IPS-18c (cell line): ENCODE results near the gene TRIM7.
A peak's percentile ranks its signal among the peaks of the same experiment; 100 is the strongest.

Experiments used
- H3K4me3 ChIP-seq: 2 replicates; pipeline ENCODE4 v1.7.0; 2013; ENCODE audit warnings: low read depth, mild to moderate bottlenecking, low read length, moderate library complexity; ENCODE audit not compliant: insufficient read depth
- H3K9me3 ChIP-seq: one replicate; pipeline ENCODE4 v1.6.1; 2013; ENCODE audit warnings: mild to moderate bottlenecking, low read length, moderate library complexity; ENCODE audit not compliant: control insufficient read depth, insufficient read depth

Gene TRIM7

GRCh38 chr5:181203777-181204112, 1.3 kb downstream of the TRIM7 start:
- H3K9me3 ChIP-seq, result no peaks in the 10 kb centered on the region
- peak overlapping the region; percentile 71 for H3K4me3 ChIP-seq

- Histone ChIP-seq H3K9me3 (no peaks in the 10 kb centered on the region), H3K4me3 (no peak overlapping the region)
Measured at GRCh38 chr5:181203093-181203711, 1.8 kb downstream of the TRIM7 start.

GRCh38 chr5:181200816-181201215, 4.2 kb downstream of the TRIM7 start:
- no peak overlapping the region for H3K4me3 ChIP-seq

GRCh38 chr5:181199881-181200638, 4.9 kb downstream of the TRIM7 start:
- no peaks in the 10 kb centered on the region for H3K9me3 ChIP-seq

More at GRCh38 chr5:181200816-181201215, 4.2 kb downstream of the TRIM7 start:
- no peaks in the 10 kb centered on the region for H3K9me3 ChIP-seq

GRCh38 chr5:181198905-181199519, 6.0 kb downstream of the TRIM7 start:
- H3K4me3 ChIP-seq, result peak overlapping the region; percentile 16; the same call in 1 of the 2 replicates

More at GRCh38 chr5:181199881-181200638, 4.9 kb downstream of the TRIM7 start:
- no peak overlapping the region for H3K4me3 ChIP-seq

GRCh38 chr5:181198106-181198685, 6.8 kb downstream of the TRIM7 start:
- Histone ChIP-seq H3K4me3 (peak overlapping the region; percentile 16; the same call in 1 of the 2 replicates), H3K9me3 (no peaks in the 10 kb centered on the region)

More at GRCh38 chr5:181198905-181199519, 6.0 kb downstream of the TRIM7 start:
- no peaks in the 10 kb centered on the region for H3K9me3 ChIP-seq

- Histone ChIP-seq H3K9me3 (no peaks in the 10 kb centered on the region), H3K4me3 (no peak overlapping the region)
Measured at GRCh38 chr5:181197326-181197951, 7.6 kb downstream of the TRIM7 start.

- Histone ChIP-seq H3K9me3 (no peaks in the 10 kb centered on the region), H3K4me3 (no peak overlapping the region)
Measured at GRCh38 chr5:181195249-181195761, 9.7 kb downstream of the TRIM7 start.

- Histone ChIP-seq H3K9me3 (no peaks in the 10 kb centered on the region), H3K4me3 (no peak overlapping the region)
Measured at GRCh38 chr5:181194489-181195248, 10.3 kb downstream of the TRIM7 start.

- no peak overlapping the region for H3K4me3 ChIP-seq
- no peaks in the 10 kb centered on the region for H3K9me3 ChIP-seq
Measured at GRCh38 chr5:181193656-181194055, 11.3 kb downstream of the TRIM7 start.

GRCh38 chr5:181192337-181193046, 12.5 kb downstream of the TRIM7 start:
- no peaks in the 10 kb centered on the region for H3K9me3 ChIP-seq
- peak overlapping the region; percentile 81 for H3K4me3 ChIP-seq

- peak overlapping the region; percentile 81 for H3K4me3 ChIP-seq
- no peaks in the 10 kb centered on the region for H3K9me3 ChIP-seq
Measured at GRCh38 chr5:181191526-181192336, 13.3 kb downstream of the TRIM7 start.

GRCh38 chr5:181190711-181191525, 14.1 kb downstream of the TRIM7 start:
- peak overlapping the region; percentile 65 for H3K4me3 ChIP-seq
- H3K9me3 ChIP-seq, result no peaks in the 10 kb centered on the region

- Histone ChIP-seq H3K9me3 (no peaks in the 10 kb centered on the region), H3K4me3 (peak overlapping the region; percentile 65)
Measured at GRCh38 chr5:181189962-181190710, 14.9 kb downstream of the TRIM7 start.
